HG03439 (cell line): Measurements from ENCODE around the gene CXXC5.

Experiments used
- ATAC-seq: cut with Tn5 transposase; IDR thresholded peaks from one replicate; pipeline ENCODE4 v1.9.1; 2021; ENCODE audit warnings: mild to moderate bottlenecking, moderate library complexity; ENCODE audit not compliant: unreplicated experiment

CXXC5 gene

GRCh38 chr5:139638090-139638735, 9.9 kb upstream of the CXXC5 start:
- no peak for ATAC-seq

- no peak for ATAC-seq
These were observed 9.2 kb upstream of the CXXC5 start for GRCh38 chr5:139638736-139639618.

GRCh38 chr5:139639619-139640380, 8.3 kb upstream of the CXXC5 start:
- no peak for ATAC-seq

- ATAC-seq: no peak
These were observed 7.6 kb upstream of the CXXC5 start for GRCh38 chr5:139640421-139641115.

- no peak for ATAC-seq
These were observed 6.8 kb upstream of the CXXC5 start for GRCh38 chr5:139641116-139642080.

- no peak for ATAC-seq
These were observed 5.9 kb upstream of the CXXC5 start for GRCh38 chr5:139642213-139642612.

GRCh38 chr5:139642891-139643871, 5.0 kb upstream of the CXXC5 start:
- ATAC-seq: no peak

GRCh38 chr5:139644001-139644456, 4.1 kb upstream of the CXXC5 start:
- ATAC-seq: no peak

- no peak for ATAC-seq
These were observed 3.3 kb upstream of the CXXC5 start for GRCh38 chr5:139644646-139645429.

- no peak for ATAC-seq
These were observed 2.7 kb upstream of the CXXC5 start for GRCh38 chr5:139645430-139645871.

- ATAC-seq: no peak
These were observed 2.0 kb upstream of the CXXC5 start for GRCh38 chr5:139646111-139646510.

GRCh38 chr5:139646912-139647505, 1.1 kb upstream of the CXXC5 start:
- ATAC-seq: no peak

- ATAC-seq: no peak
These were observed 494 bp upstream of the CXXC5 start for GRCh38 chr5:139647506-139648204.

GRCh38 chr5:139649082-139649991, 1.2 kb downstream of the CXXC5 start:
- ATAC-seq: no peak

GRCh38 chr5:139650031-139650688, 2.0 kb downstream of the CXXC5 start:
- no peak for ATAC-seq
